Natural killer cell (primary cell): Measurements from ENCODE around the gene SHKBP1. TPM values are rescaled to one million over a fixed set of nuclear protein-coding genes. Genes with fewer than 3 reads are reported as not detected.
A peak's percentile ranks its signal among the peaks of the same experiment; 100 is the strongest.

Source experiments
- ATAC-seq, 3 donors: fragments of 150-1000 bp in 2 of 3; fragments of 200-7000 bp in 1 of 3; cut with Tn5 transposase; 1 replicate in 1 of 3; 2 replicates in 2 of 3; pipeline ENCODE4 v1.10.0; 2021; ENCODE audit warnings: mild to moderate bottlenecking in 2 of 3, moderate library complexity in 2 of 3
- DNase-seq, 2 donors: peaks; one replicate each; pipeline versions ENCODE4 v3.0.0 to v3.0.0-alpha.2; 2013 to 2021; ENCODE audit warnings: mixed read lengths in 1 of 2
- H3K27ac ChIP-seq: one replicate; pipeline ENCODE4 v1.5.1; 2013; ENCODE audit warnings: mild to moderate bottlenecking, low read length
- H3K27me3 ChIP-seq: one replicate; pipeline ENCODE4 v1.6.1; 2013; ENCODE audit warnings: low read length; ENCODE audit not compliant: control insufficient read depth, insufficient read depth
- H3K36me3 ChIP-seq: one replicate; pipeline ENCODE4 v1.6.1; 2013; ENCODE audit warnings: low read length; ENCODE audit not compliant: control insufficient read depth, insufficient read depth
- H3K4me1 ChIP-seq: one replicate; pipeline ENCODE4 v1.6.1; 2013; ENCODE audit warnings: low read length; ENCODE audit not compliant: control insufficient read depth, insufficient read depth
- H3K4me3 ChIP-seq: one replicate; pipeline ENCODE4 v1.5.1; 2013; ENCODE audit warnings: low read length
- H3K9me3 ChIP-seq: one replicate; pipeline ENCODE4 v1.6.1; 2013; ENCODE audit warnings: low read length; ENCODE audit not compliant: control insufficient read depth, insufficient read depth
- H3K27ac Mint-ChIP-seq, 2 donors: one replicate each; pipeline ENCODE4 v1.8.0; 2022; ENCODE audit warnings: mild to moderate bottlenecking in 2 of 2, mixed read lengths in 2 of 2, moderate library complexity in 1 of 2
- H3K27me3 Mint-ChIP-seq, 2 donors: one replicate each; pipeline ENCODE4 v1.8.0; 2022; ENCODE audit warnings: low read depth in 2 of 2, mixed read lengths in 2 of 2
- H3K36me3 Mint-ChIP-seq: one replicate; pipeline ENCODE4 v1.8.0; 2022; ENCODE audit warnings: mixed read lengths
- H3K4me1 Mint-ChIP-seq, 2 donors: one replicate each; pipeline ENCODE4 v1.8.0; 2022; ENCODE audit warnings: mixed read lengths in 2 of 2
- H3K4me3 Mint-ChIP-seq: one replicate; pipeline ENCODE4 v1.8.0; 2022; ENCODE audit warnings: mild to moderate bottlenecking, moderate library complexity, mixed read lengths
- H3K9me3 Mint-ChIP-seq, 2 donors: one replicate each; pipeline ENCODE4 v1.8.0; 2022; ENCODE audit warnings: mixed read lengths in 2 of 2
- WGBS: methylation state at CpG from one replicate; pipeline ENCODE4 v1.1.7; 2013; ENCODE audit warnings: missing lambda C conversion rate; ENCODE audit not compliant: insufficient coverage; 5-methylcytosine and 5-hydroxymethylcytosine counted together
- intact Hi-C: fragments of 100-400 bp; cut with micrococcal nuclease; formaldehyde crosslinking; loops from one replicate; pipeline ENCODE4 v1.14.2; 2022
- total RNA-seq, 4 donors: library from RNA; stranded (reverse); fragments of 120-200 nt in 1 of 4; gene quantifications; one replicate each; pipeline versions ENCODE4 v1.2.3 to v1.2.4, GENCODE V29; 2013 to 2022
- TF ChIP-seq, protein P1 (sequence below): fragments of 200-600 bp; IDR thresholded peaks from one replicate; pipeline ENCODE4 v1.8.0; 2022; ENCODE audit warnings: antibody characterized with exemption

The SHKBP1 gene
- total RNA-seq, 3 donors from 2014 or later (not counting 1 experiment from before 2014, with no cell fraction given) = 209 to 224 (median 209) TPM

DNA sequence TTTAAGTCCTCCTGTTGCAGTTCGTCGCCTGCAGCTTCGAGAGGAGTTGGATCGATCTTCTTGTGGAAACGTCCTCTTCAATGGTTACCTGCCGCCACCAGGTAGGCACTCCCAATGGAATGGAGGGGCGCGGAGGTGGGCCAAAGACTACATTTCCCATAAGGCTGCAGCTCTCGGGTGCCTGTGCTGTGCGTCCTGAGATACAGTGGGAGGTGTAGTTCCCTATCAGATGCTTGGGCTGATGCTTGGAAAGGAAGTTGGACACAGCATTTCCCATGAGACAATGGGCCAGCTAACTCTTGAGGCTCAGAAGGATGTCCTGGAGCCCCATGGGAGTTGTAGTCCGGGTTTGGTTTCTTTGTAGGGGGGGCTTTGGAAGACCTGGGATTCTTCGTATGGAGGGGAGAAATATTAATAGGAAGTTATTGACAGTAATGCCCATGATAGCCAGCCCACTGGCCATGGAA lies 1.8 kb downstream of the SHKBP1 start:
- peak overlapping the region; percentile 14 to 18 for H3K27ac Mint-ChIP-seq
- Histone ChIP-seq H3K9me3 (no peaks in the 10 kb centered on the region), H3K36me3 (peaks cover 40% of the 10 kb centered on the region), H3K27me3 (no peaks in the 10 kb centered on the region), H3K4me1 (peaks cover 35% of the 10 kb centered on the region), H3K27ac (no peak overlapping the region), H3K4me3 (no peak overlapping the region)
- H3K4me1 Mint-ChIP-seq = peaks cover 18 to 37% of the 10 kb centered on the region in 2 donors
- no peaks in the 10 kb centered on the region for H3K9me3 Mint-ChIP-seq
- DNase-seq = peak in 1 of 2 donors; percentile 40
- intact Hi-C loops = no loop called here
- no peaks in the 10 kb centered on the region for H3K36me3 Mint-ChIP-seq
- H3K27me3 Mint-ChIP-seq = no peaks in the 10 kb centered on the region
- TF ChIP-seq, protein P1, sequence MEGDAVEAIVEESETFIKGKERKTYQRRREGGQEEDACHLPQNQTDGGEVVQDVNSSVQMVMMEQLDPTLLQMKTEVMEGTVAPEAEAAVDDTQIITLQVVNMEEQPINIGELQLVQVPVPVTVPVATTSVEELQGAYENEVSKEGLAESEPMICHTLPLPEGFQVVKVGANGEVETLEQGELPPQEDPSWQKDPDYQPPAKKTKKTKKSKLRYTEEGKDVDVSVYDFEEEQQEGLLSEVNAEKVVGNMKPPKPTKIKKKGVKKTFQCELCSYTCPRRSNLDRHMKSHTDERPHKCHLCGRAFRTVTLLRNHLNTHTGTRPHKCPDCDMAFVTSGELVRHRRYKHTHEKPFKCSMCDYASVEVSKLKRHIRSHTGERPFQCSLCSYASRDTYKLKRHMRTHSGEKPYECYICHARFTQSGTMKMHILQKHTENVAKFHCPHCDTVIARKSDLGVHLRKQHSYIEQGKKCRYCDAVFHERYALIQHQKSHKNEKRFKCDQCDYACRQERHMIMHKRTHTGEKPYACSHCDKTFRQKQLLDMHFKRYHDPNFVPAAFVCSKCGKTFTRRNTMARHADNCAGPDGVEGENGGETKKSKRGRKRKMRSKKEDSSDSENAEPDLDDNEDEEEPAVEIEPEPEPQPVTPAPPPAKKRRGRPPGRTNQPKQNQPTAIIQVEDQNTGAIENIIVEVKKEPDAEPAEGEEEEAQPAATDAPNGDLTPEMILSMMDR = no peak
- ATAC-seq = no peak
- H3K4me3 Mint-ChIP-seq = peak overlapping the region; percentile 85
- 90% methylated on average over 12 of the region's 12 CpGs for WGBS

DNA sequence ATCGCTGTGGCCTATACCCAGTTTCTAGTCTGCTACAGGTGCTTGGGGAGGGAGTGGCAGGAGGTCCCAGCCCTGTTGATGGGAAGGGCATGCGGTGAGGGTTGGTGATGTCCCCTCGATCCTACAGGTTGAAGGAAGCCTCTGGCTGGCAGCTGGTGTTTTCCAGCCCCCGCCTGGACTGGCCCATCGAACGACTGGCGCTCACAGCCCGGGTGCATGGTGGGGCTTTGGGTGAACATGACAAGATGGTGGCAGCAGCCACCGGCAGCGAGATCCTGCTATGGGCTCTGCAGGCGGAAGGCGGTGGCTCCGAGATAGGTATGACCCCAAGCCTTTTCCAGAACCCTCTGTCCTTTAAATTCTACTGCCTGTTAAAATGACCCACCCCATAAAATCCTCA lies 3.9 kb downstream of the SHKBP1 start:
- H3K4me1 ChIP-seq = peaks cover 34% of the 10 kb centered on the region
- Mint-ChIP-seq H3K4me3 (no peak overlapping the region), H3K27me3 (no peaks in the 10 kb centered on the region), H3K4me1 (peaks cover 18 to 40% of the 10 kb centered on the region in 2 donors), H3K27ac (no peak overlapping the region), H3K36me3 (no peaks in the 10 kb centered on the region), H3K9me3 (no peaks in the 10 kb centered on the region)
- peak overlapping the region; percentile 31 for H3K27ac ChIP-seq
- TF ChIP-seq, protein P1 = no peak
- H3K27me3 ChIP-seq = no peaks in the 10 kb centered on the region
- WGBS = 97% methylated on average over 13 of the region's 13 CpGs
- no peaks in the 10 kb centered on the region for H3K9me3 ChIP-seq
- ATAC-seq (no peak), DNase-seq (no peak)
- peaks cover 51% of the 10 kb centered on the region for H3K36me3 ChIP-seq
- H3K4me3 ChIP-seq = no peak overlapping the region
- intact Hi-C loops = no loop called here

DNA sequence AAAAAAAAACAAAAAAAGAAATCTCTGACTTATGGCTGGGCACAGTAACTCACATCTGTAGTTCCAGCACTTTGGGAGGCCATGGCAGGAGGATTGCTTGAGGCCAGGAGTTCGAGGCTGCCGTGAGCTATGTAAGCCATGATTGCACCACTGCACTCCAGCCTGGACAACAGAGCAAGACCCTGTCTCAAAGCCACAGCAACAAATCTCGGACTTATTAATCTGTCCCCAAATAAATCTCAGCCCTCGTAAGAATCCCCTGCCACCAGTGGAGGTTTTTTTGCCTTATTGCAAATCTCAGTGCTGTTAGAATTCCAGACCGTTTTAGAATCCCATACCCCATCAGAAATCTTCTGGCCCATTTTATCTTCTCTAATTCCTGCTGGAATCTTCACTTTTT lies 4.9 kb downstream of the SHKBP1 start:
- DNase-seq (no peak), ATAC-seq (no peak)
- intact Hi-C loops = no loop called here
- Mint-ChIP-seq H3K27me3 (no peaks in the 10 kb centered on the region), H3K36me3 (no peaks in the 10 kb centered on the region), H3K9me3 (no peaks in the 10 kb centered on the region), H3K27ac (no peak overlapping the region), H3K4me1 (peaks cover 13 to 42% of the 10 kb centered on the region in 2 donors), H3K4me3 (no peak overlapping the region)
- Histone ChIP-seq H3K4me3 (no peak overlapping the region), H3K9me3 (no peaks in the 10 kb centered on the region), H3K27ac (no peak overlapping the region), H3K36me3 (peaks cover 53% of the 10 kb centered on the region), H3K27me3 (no peaks in the 10 kb centered on the region), H3K4me1 (peaks cover 27% of the 10 kb centered on the region)
- WGBS = 97% methylated on average over 5 of the region's 5 CpGs
- TF ChIP-seq, protein P1 = no peak

DNA sequence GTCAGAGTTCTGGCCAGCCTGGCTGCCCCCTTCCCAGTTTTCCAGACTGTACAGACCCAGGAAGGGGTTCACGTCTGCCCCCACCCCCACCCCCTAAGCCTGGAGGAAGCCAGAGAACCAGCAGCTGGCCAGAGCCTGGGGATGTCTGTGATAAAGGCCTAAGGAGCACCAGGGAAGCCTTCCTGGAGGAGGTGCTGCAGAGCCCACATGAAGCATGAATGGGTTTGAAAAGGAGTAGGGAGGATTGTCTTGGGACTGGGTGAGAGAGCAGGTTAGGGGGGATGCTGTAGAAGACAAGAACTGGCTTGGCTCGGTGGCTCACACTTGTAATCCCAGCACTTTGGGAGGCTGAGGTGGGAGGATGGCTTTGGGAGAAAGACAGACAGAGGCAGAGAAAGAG lies 5.8 kb downstream of the SHKBP1 start:
- no peaks in the 10 kb centered on the region for H3K9me3 ChIP-seq
- peaks cover 61% of the 10 kb centered on the region for H3K36me3 ChIP-seq
- ATAC-seq (no peak), DNase-seq (no peak)
- Mint-ChIP-seq H3K36me3 (no peaks in the 10 kb centered on the region), H3K27ac (peak overlapping the region in 1 of 2 donors; percentile 29), H3K27me3 (no peaks in the 10 kb centered on the region), H3K9me3 (no peaks in the 10 kb centered on the region), H3K4me3 (no peak overlapping the region), H3K4me1 (peaks cover 13 to 39% of the 10 kb centered on the region in 2 donors)
- peaks cover 22% of the 10 kb centered on the region for H3K4me1 ChIP-seq
- no peak overlapping the region for H3K27ac ChIP-seq
- no peaks in the 10 kb centered on the region for H3K27me3 ChIP-seq
- WGBS = 95% methylated on average over 1 of the region's 2 CpGs
- H3K4me3 ChIP-seq = no peak overlapping the region
- TF ChIP-seq, protein P1 = no peak
- intact Hi-C loops = no loop called here
